ENCODE measurements around the gene WWOX.

Gene WWOX

GRCh38 chr16:79001156-79001967 is 901.9 kb downstream of the WWOX start:
- DNase-seq: peak in 3 of 56 donors; percentile 7 to 20 (median 7)

DNA sequence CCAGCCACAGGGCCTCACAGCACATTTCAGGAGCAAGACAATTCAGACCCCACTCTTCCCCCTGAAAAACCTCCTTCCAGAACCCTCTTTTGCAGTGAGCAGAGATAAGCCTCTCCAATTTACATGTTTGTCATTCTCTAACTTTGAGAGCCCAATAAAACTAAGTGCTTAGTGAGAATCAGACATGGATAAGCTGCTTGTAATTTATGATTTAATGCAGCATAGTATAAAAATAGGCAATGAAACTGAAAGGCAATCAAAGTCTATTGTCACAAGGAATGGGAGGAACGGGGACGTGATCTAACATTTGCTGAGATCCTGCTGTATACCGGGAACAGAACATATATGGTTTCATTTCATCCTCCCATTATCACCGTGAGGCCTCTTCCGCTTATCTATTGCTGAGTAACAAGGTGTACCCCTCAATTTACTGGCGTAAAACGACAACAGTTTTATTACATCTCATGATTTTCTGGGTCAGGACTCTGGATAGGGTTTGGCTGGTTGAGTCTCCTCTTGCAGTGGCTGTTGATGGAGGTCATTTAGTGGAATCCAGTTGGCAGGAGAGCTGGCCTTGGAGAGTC is 903.7 kb downstream of the WWOX start:
- DNase-seq: no peak

DNA sequence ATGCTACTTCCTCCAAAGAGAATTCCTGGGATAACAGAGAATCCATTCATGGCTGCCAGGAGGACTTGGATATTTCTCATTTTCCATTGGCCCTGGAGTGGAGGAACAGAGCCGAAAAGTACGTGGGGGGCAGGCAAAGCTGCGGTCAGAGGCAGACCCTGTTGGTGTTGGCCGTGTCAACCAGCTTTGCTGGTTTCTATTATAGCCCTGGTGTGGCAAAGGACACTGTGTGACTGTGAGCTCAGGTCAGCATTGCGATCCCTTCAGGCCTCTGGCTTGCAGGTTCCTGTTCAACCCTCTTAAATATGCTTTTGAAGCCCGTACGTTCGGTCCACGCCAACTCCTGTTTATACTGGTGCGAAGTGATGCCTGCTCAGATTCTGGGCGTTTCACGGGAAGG is 904.9 kb downstream of the WWOX start:
- DNase-seq: peak in 9 of 56 donors; percentile 3 to 21 (median 12)

DNA sequence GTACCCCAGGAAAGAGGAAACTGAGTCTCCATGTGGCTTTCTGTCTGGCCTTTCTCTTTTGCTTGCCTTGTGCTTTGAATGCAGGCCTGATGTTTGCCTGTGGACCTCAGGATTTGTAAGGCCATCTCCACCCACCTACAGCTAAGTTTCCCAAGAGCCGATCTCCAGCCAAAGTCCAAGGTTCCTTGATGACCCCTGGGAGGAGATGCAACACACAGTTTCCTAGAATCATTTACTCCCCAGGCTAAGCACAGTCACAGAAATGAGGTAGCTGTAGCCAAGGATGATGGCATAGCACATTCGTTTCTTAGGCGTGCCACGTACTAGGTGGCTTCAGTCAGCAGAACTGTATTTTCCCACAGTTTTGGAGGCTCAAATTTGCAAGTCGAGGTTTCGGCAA is 905.6 kb downstream of the WWOX start:
- DNase-seq: no peak

GRCh38 chr16:79006206-79006605 is 906.8 kb downstream of the WWOX start:
- no peak for DNase-seq

GRCh38 chr16:79006765-79007164 is 907.3 kb downstream of the WWOX start:
- DNase-seq: no peak

DNA sequence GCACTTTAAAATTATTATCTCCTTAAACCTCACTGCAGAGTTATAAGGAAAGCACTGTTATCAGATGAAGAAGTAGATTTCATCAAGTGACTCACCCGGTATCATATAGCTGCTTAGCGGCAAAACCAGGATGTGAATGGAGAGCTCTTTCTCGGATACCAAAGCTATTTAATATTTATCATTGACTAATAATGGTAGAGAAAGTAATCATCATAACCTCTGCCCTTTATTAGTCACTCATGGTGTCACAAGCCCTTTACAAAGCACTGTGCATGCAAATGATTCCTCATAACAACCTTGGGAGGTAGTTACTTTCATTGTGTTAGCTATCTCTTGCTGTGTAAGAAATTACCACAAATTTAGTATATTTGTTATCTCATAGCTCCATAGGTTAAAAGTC is 908.2 kb downstream of the WWOX start:
- DNase-seq: no peak

GRCh38 chr16:79008036-79008868 is 908.8 kb downstream of the WWOX start:
- DNase-seq: no peak

DNA sequence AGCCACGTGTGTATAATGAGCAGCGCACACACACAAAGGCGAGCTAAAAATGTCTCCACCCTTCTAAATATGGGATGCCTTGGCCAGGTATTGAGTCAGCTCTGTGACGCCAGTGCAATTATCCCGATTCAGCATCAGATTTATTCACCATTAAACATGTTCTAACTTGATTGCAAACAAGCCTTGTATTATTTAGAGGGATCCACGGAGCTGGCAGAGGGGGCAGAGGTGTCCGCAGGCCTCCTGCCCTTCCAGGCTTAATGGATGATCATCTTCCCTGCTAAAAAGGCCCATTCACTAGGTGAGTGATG is 909.4 kb downstream of the WWOX start:
- no peak for DNase-seq

DNA sequence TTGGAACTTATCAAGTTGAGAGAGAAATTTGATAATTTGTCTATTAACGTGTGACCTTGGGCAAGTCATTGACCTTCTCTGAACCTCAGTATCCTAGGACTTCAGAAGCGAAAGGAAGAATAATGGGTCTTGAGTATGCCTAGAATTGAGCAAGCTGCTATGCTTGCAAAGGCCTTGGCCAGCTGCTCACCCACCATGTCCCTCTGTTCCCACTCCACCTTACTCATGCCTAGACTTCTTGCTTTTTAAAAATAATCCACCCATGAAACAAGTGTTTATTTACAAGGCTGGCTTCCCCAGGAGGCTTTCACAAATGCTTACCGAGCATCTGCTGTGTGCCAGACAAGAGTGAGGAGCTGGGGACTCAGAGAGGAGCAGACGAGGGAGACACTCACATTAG is 910.4 kb downstream of the WWOX start:
- no peak for DNase-seq

DNA sequence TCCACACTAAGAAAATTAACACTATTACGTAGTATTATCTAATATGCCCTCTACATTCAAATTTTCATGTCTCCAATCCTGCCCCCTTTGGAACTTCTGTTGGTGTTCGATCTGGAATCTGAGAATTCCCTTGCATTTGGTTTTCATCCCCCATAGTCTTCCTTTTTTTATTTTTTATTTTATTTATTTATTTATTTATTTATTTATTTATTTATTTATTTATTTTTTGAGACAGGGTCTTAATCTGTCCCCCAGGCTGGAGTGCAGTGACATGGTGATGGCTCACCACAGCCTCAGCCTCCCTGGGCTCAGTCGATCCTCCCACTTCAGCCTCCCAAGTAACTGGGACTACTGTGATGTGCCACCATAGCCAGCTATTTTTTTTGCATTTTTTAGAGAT is 911.8 kb downstream of the WWOX start:
- no peak for DNase-seq

DNA sequence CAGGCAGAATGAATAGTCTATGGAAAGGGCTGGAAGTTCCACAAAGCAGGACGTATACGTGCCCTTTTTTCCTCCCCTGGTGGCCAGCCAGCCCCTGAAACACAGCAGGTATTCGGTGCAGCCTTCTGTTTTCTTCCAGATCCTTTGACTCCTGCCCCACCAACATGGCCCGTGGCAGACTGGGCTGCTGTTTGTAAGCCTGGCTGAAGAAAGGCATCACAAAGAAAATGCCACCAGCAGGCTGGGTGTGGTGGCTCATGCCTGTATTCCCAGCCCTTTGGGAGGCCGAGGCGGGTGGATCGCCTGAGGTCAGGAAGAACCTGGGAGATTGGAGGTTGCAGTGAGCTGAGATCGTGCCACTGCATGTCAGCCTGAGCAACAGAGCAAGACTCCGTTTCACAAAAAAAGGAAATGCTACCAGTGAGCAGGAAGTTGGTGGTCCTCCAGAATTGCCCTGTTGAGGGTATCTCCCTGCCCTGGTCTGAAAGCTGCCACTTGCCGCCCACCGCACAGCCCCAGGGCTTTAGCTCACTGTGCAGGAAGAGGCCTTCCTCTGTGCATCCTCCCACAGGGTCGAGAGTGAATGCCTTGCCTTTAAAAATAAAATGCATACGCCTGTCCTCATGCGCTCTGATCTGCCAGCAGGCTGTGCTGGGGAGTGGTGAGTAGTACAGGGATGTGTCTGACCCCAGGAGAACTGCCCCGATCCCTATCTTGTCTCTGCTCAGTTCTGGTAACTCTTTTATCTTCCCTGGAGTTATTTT is 913.4 kb downstream of the WWOX start:
- no peak for DNase-seq

DNA sequence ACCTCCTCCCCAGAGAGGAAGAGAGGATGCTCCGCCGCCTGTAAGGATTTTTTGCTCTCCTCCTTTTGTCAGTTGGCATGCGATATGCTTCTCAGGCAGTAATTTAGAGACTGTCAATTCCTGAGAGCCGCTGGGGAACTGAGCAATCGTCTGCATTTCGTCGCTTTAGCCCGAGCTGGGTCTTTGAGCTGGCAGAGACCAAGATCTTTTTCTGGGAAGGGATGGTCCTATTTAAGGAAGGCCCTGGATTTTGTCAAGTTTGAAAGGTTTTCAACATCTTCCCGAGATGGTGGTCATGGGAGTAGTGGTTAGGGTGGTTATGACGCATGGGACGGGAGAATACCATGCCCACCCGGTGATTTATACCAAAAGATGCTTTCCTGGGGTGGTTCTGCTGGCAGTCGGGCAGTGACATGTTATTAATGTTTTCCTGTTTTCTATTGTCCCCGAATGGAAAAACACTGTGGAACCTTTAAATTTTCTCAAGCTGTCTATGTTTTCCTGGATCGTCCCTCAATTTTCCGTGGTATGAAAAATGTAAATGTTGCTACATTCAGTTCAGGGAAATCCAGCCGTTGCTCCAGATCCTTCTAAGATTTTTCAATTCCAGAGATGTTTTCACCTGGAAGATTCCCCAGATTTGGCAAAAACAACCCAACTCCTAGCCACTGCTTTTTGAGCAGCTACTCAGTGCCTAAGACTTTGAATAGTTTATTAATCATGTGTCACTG is 914.6 kb downstream of the WWOX start:
- DNase-seq: no peak

DNA sequence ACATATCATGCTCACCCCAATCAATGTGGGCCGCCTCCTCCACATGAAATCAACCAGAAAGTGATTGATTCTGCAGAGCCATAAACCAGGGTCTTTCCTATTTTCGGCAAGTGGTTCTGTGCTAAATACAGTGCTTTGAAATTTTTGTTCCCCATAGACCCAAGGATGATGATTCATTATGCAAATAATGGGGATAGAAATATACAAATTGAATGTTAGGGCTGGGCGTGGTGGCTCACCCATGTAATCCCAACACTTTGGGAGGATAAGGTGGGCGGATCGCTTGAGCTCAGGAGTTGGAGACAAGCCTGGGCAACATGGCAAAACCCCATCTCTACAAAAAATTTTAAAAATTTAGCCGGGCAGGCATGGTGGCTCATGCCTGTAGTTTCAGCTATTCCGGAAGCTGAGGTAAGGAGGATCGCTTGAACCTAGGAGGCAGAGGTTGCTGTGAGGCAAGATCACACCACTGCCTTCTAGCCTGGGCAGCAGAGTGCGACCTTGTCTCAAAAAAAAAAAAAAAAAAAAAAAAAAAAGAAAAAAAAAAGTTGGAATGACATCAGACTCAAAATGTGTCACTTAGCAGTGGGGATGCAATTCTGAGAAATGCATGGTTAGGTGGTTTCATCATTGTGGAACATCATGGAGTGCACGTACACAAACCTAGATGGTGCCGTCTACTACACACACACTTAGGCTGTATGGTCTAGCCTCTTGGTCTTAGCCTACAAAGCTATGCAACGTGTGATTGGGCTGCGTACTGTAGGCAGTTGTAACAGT is 919.4 kb downstream of the WWOX start:
- no peak for DNase-seq

GRCh38 chr16:79019431-79019830 is 920.0 kb downstream of the WWOX start:
- DNase-seq: no peak

- DNase-seq: no peak
Measured at GRCh38 chr16:79021991-79022630, 922.7 kb downstream of the WWOX start.

DNA sequence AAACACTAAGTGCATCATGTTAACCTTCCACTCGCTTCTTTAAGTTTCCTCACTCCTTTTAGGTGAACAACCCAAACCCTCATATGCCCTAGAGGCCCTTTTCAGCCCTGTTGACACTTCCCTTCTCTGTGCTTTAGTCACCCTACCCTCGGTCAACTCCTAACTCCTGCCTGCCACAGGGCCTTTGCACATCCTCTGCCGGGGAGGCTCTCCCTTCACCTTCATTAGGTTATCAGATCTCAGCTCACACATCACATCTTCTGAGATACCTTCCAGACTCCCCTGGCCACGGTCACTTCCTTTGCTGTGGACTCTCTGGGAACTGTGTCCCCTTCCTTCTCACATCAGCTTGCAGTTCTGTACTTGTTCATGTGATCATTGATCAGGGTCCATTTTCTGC is 926.7 kb downstream of the WWOX start:
- DNase-seq: no peak

- DNase-seq: no peak
Measured at GRCh38 chr16:79036541-79036940, 937.1 kb downstream of the WWOX start.

DNA sequence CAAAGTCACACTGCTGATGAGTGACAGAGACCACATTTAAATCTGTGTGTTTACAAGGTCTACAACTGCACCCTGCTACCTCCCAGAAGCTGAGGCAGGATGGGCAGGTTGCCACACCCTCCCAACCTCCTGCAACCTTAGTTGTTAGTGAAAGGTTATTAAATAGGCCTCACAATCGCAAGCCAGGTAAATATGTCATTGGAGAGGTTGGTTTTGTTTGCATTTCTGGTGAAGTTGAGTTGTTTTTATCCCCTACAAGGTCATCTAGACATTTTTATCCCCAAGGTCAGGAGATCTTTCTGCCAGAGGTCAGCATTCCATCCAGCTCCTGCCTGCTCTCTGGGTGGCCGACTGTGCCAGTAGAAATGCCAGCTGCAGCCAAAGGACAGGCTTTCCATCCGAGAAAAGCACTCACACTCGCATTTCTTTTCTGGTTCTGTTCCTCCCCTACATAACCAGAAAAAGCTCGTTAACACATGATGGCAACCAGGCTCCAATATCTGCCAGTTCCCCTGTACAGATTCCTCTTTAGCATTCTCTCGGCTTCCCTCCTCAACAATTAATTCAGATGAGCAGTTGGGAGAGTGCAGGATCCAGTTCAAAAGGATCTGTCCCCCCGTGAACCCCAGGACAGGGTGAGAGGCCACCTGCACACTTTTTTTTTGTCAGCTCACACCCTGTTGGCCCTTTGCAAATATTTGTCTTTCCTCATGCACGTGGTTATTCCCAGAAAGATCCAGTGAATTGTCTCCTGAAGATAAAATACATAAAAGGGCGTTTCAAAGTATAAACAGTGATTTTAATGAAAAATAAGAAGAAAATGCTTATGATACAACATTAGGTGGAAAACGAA is 938.3 kb downstream of the WWOX start:
- peak in 4 of 56 donors; percentile 1 to 4 (median 2) for DNase-seq
